NCI-H2227 (cell line): Measurements from ENCODE around the gene DENR.
A peak's percentile ranks its signal among the peaks of the same experiment; 100 is the strongest.
"Not testable (repeated sequence)": the region's sequence is repeated elsewhere in the genome, so short reads cannot be mapped to it uniquely, and the experiment has no call there.

Experiments
- DNase-seq: peaks from one replicate; lab custom pipeline; 2025; ENCODE audit not compliant: unreplicated experiment; lab: John Stamatoyannopoulos, UW

DENR gene, protein sequence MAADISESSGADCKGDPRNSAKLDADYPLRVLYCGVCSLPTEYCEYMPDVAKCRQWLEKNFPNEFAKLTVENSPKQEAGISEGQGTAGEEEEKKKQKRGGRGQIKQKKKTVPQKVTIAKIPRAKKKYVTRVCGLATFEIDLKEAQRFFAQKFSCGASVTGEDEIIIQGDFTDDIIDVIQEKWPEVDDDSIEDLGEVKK

DNA sequence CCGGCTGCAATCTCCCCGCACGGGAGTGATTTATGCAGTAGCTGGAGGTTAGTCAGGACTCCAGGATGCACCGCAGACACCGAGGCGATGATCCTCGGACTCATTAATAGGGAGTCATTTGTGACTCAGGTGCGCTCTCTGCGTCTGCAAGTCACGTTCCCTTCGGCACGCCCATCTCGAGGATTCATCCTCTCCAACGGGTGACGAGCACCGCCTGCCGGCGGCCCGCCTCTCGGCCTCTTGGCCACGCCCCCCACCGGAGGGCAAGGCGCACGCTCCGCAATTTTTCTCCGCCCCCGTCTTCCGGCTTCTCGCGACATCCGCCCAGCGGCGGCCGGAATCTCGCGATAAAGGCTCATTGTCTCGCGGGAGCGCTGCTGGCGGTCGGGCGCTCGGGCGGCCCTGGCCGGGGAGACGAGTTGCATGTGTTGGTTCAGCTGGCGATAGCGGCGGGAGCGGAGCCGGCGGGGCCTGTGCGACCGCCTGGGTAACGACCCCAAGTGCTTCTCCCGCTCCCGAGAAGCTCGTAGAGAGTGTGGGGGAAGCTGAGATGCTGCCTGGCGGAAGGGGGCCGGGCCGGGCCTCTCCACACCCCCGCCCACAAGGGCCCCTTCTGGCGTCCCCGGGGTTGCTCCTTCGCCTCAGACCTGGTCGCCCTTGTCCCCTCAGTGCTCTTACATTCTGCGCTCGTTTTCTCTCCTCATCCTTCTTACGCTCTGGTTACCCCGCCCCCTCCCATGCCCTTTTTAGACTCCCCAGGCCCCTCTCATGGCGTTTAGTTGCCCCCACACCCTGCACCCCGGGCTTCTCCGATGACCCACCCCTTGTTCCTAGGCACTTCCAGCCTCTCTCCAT lies at the start of gene DENR:
Gene DENR (plus strand): TSS at position 361 of the 855 bp plus-strand sequence. CDS start 878 bp downstream, outside the sequence.
- DNase-seq, result peak; percentile 100

DNA sequence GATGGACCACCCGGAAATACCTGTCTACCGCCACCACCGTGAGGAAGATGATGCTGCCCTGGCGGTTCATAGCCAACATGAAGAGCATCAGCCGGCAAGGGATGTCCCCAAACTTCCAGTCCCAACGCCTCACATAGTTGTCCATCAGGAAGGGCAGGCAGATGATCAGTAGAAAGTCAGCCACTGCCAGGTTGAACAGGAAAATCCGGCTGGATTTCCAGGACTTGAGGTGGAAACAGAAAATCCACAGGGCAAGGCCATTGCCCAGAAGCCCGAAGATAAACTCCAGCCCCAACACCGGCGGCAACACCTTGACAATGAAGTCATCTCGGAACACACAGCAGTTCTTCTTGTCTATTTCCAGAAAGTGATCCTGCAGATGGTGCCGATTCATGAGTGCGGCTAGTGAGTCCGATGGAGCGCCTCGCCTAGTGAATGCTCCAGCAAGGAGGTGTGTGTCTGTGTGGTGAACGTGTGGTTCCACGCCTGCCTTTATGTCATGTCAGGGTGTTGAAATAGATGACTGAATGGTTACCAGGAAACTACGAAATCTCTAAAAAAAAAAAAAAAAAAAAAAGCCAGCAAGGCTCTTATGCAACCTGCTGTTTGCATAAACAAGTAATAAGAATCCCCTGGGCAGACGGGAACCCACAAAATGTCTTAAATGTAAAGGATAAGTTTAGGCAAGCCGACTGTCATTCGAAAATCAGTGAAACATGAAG lies 49.6 kb upstream of the DENR start, which contains the start of gene HCAR2:
Gene HCAR2 (minus strand): TSS at position 468 of the 722 bp plus-strand sequence. CDS start 74 bp downstream, at position 394.
- not testable (repeated sequence) for DNase-seq

DNA sequence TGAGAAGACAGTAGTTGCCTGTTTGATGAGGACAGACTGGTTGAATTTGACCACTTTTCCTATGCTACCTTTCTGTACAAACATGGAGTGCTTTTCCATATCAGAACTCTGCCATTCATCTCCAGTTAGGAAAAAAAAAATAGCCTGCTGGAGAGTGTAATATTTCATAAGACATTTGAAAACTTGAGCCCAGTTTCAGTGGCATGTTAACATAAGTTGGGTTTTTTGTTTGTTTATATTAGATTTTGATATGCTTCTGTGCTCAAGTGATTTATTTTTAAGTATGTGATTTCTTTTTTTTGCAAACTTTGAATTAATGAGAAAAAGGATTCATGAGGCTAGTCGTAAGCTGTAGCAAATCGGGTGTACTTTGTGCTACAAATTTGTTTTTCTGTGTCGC lies 48.8 kb upstream of the DENR start:
- DNase-seq, result not testable (repeated sequence)

DNA sequence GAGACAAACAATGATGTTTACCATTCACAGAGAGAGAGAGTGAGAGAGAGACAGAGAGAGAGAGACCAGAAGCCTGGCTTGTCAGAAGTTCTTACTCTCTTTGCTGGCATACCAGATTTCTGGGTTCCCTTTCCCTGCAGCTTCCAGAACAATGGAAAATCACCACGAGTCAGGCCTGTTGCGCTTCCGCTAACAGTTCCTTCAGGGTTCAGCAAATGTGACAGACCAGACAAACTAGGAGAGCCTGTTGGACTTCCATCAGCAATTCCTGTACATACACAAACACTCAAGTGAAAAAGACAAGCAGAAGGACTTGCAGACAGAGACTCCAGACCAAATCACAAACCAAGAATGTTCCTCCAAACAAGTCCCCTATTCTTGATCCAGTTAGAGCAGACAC lies 43.3 kb upstream of the DENR start:
- not testable (repeated sequence) for DNase-seq

DNA sequence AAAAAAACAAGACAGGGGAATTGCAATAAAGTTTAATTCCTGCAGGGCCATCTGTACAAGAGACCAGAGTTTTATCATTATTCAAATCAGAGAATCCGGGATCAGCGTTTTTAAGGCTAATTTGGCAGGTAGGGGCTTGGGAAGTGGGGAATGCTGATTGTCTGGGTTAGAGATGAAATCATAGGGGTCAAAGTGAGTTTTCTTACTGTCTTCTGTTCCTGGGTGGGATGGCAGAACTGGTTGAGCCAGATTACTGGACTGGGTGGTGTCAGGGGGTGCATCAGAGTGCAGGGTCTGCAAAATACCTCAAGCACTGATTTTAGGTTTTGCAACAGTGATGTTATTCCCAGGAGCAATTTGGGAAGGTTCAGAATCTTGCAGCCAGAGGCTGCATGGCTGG lies 42.3 kb upstream of the DENR start:
- not testable (repeated sequence) for DNase-seq

DNA sequence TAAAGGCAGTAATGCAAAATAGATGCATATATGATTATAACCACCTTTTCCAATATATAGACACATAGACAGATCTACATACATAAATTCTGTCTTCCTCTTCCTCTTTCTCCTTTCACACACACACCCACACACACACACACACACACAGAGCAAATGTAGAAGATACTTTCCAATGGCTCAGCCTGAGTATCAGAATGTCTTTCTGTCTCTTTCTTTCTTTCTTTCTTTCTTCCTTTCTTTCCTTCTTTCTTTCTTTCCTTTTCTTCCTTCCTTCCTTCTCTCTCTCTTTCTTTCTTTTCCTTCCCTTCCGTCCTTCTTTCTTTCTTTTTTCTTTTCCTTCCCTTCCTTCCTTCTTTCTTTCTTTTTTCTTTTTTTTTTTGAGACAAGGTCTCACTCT lies 41.4 kb upstream of the DENR start:
- not testable (repeated sequence) for DNase-seq

DNA sequence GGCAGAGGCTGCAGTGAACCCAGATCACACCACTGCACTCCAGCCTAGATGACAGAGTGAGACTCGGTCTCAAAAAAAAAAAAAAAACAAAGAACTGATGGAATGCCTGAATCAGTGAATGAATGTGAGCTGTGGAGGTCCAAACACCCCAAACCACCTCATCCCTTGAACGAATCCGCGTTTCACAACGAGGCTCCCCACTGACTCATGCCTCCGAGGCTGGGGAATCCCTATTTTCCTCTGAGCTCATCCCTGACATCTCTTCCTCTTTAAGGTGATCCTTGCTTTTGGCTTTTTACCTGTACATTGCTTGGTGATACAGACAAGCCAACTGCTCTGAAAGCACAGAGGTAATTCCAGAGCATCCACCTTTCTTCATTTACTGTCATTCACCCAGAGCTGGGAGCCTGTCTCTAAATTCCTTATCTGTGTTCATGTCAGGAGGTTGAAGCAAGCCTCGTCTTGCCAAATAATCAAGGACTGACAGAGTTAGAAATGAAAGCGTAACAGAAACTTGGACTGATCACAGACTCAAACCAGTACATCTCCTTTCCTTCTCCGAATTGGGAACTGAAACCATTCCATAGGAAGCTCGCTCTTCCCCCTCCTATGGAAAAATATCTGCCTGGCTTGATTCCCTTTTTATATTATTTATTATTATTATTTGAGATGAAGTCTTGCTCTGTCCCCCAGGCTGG lies 39.0 kb upstream of the DENR start:
- not testable (repeated sequence) for DNase-seq

DNA sequence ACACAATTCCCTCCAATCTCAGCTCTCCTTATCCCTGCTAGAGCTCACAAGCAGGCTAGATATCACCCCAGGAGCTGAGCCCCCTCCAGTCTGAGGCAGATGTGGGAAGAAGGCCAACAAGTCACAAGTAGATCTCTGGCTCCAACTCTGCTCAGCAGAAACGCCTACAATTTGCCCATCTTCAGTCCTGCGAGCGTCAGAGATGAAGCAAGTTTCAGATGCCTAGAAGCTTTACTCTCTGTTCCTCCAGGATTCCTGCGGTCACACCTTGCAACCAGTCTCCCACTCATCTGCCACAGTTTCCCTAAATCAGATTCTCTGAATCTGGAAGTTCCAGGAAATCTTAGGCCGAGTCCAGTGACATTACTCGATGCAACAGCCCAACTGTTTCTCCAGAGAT lies 37.4 kb upstream of the DENR start:
- not testable (repeated sequence) for DNase-seq

DNA sequence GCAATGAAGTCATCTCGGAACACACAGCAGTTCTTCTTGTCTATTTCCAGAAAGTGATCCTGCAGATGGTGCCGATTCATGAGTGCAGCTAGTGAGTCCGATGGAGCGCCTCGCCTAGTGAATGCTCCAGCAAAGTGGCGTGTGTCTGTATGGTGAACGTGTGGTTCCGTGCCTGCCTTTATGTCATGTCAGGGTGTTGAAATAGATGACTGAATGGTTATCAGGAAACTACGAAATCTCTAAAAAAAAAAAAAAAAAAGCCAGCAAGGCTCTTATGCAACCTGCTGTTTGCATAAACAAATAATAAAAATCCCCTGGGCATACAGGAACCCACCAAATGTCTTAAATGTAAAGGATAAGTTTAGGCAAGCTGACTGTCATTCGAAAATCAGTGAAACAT lies 36.0 kb upstream of the DENR start, which contains the start of gene HCAR3:
Gene HCAR3 (minus strand): TSS at position 154 of the 400 bp plus-strand sequence. CDS start 74 bp downstream, at position 80.
- not testable (repeated sequence) for DNase-seq

DNA sequence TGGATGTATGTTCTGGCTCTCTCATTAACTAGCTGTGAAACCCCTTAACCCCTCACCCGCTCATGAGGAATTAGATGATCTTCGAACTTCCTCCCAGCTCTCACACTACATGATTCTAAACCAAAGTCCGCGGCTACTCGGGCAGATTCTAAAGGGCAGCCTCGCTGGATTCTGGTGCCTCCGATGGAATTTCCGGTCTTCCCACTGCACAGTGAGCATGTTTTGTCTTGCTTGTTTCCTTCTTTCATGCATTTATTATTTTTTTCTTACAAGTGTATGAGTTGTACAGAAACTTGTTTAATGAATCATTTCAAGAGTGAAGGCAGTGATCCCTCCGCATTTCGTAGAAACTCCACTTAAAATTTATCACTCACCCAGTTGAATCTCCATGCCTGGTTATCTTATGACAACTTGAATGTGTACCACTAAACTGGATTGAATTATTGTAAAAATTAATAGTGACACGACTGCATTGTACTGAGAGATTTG lies 31.5 kb upstream of the DENR start:
- no peak for DNase-seq

DNA sequence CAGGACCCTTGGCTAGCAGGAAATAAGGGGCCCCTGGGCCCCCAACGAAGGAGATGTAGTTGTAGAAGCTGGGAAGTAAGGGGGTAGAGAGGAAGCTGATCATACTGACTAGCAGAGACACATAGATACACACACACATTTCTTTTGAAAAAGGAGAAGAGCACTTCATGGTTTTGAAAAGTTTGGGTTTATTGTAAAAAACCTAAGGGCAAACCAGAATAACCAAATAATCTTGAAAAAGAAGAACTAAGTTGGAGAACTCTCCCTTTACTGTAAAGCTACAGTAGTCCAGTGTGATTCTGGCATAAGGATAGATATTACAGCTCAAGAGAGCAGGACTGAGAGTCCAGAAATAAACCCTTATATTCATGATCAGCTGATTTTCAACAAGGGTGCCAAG lies 30.2 kb upstream of the DENR start:
- no peak for DNase-seq

DNA sequence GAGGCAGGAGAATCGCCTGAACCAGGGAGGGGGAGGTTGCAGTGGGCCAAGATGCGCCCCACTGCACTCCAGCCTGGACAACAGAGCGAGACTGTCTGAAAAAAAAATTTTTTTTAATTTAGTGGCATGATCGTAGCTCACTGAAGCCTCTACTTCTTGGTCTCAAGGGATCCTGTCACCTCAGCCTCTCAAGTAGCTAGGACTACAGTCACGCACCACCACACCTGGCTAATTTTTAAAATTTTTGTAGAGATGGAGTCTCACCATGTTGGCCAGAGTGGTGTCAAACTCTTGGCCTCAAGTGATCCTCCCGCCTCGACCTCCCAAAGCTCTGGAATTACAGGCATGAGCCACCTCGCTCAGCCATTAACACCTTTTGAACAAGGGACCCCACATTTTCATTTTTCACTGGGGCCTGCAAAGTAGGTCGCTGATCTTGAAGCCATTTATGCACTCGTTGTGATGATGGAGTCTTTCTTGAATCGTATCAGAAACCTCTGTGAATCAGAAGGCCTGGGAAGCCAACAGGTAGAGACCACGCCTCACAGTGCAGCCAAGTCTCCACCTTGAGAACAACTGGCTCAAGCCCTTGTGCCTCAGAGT lies 27.9 kb upstream of the DENR start:
- DNase-seq, result no peak

DNA sequence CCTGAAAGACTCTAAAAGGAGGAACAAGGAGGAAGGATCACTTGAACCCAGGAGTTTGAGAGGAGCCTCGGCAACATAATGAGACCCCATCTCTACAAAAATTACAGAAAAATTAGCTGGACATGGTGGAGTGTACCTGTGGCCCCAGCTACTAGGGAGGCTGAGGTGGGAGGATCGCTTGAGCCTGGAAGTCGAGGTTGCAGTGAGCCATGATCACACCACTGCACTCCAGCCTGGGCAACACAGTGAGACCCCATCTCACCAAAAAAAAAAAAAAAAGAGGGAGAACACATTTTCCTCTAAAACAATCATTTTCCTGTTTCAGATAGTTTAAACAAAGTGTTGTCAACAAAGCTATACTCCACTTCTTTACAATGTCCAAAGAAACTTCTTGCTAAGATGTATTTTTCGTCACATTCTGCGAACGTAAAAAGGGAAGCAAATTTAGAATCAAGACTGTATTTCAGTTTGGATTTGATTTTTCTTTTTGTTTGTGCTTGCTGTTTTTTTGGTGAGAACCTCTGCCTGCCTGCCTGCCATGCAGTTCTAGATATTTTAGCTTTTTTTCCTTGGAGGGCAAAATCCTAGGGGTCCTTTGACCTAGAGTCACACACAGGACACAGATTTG lies 27.1 kb upstream of the DENR start:
- DNase-seq, result no peak

DNA sequence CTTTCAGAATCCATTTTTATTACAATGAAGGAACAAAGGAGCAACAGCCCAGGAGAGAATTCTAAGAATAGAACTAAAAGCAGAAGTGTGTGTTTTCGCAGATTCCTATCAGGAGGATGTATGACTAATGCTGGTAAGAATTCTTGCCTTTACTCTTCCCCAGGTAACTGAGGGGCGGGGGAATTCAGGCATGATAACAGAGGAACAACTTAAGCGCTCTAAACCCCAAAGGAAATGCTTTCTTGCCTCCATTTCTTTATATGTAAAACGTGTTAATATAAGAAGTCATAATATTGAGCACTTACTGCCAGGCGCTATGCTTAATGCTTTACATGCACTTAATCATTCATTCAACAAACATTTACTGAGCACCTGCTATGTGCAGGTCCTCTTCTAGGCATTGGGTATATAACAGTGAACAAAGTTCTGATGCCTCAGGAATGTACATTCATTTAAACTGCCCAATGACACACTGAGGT lies 26.5 kb upstream of the DENR start:
- no peak for DNase-seq

DNA sequence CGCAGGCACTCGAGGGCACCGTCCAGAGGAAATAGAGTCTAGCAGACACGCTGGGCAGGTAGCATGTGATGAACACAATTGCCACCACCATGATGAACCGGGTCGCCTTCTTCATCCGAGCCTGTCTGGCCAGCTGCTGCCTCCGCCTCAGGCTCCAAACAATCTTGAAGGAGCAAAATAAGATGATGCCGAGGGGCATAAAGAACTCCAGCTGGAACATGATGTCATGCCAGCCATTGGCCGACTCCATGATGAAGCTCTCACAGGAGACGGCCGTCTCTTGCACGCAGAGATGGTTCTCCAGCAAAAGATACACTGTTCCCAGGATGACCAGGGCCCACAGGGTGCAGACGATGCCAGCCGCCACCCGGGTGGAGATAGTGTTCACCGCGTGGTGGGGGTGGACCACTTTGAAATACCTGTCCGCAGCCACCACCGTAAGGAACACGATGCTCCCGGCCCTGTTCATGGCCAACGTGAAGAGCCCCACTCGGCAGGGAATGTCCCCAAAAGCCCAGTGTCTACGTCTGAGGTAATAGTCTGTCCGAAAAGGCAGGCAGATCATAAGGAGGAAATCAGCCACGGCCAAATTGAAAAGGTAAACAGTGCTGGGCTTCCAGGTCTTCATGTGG lies 22.9 kb upstream of the DENR start:
- no peak for DNase-seq

DNA sequence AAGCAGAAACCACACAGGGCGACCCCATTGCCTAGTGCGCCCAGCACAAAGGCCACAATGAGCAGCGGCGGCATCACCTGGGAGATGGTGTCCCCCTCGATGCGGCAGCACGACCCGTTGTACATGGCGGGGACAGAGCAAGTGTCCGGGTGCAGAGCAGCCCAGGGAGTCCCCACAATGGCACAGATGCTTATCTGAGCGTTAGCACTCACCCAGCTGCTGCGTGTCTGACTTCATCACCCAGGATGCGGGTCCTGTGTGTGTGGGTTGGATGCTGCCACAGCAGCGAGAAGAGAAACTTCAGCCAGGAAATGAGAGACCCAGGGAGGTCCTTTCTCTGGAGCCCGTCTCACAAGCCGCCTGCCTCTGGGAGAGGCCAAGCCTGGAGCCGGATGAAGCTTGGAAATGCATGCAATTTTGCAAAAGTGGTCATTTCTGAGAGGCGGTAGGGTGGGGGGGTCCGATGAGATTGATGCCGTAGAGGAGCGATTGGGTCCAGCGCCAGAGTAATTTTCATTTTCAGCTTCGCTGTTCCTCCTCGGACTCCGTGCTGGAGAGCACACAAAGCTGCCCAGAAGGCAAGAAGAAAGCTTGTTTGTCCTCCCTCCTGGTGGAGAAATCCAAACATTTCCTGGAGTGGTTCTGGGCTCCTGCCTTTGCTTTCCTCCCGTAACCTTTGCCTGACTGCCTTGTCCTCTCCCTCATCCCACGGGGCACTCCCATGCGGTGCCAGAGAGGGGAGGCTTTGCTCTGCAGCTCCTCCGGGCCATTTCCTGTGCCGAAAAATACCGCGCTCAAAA lies 22.2 kb upstream of the DENR start, which contains the start of gene HCAR1:
Gene HCAR1 (minus strand): TSS at position 630 of the 800 bp plus-strand sequence. CDS start 505 bp downstream, at position 125.
- DNase-seq, result peak; percentile 18

DNA sequence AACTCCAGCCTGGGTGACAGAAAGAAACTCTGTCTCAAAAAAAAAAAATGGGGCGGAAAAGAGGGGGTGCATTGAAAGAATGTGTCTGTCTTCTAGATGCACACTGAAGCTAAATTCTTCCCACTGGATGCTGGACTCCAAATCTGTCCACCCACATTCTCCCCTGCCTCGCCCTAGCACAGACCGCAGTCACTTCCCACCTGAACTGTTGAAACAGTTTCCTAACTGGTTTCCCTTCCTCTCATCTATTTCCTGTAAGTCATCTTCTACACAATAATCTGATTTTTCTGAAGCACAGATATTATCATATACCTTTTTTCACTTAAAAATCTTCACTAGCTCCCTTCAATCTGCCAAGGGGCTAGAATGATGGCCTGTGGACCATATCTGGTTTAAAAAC lies 20.5 kb upstream of the DENR start:
- DNase-seq, result no peak

DNA sequence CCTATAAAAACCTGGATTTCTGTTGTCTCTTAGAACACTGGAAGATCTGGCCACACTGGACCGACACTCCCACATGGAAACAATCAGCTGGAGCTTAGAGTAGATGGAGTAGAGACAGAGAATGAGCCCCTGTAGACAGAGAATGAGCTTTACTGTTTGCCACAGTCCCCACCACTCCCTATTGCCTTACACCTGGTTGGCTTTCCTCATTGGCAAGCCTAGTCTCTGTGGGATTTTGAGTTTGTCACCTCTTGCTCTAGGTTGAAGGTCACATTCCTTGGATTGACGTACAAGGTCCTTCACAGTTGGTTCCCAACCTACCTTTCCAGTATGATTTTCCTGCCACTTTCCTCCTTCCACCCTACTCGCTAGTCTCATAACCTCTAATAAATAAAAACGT lies 20.0 kb upstream of the DENR start:
- no peak for DNase-seq
